K562 (cell line): ENCODE data around the gene SRM. TPM values are rescaled to one million over a fixed set of nuclear protein-coding genes. Genes with fewer than 3 reads are reported as not detected.
A peak's percentile ranks its signal among the peaks of the same experiment; 100 is the strongest.

Experiments used
- ATAC-seq: fragments of 200-7000 bp; cut with Tn5 transposase; 3 replicates; pipeline ENCODE4 v1.9.1; 2020; ENCODE audit warnings: moderate library complexity
- BruUV-seq: library from RNA; stranded (reverse); fragments of 400-500 nt; replicated peaks from 2 replicates; lab custom pipeline; 2021; lab: Mats Ljungman, UMichigan
- CTCF ChIA-PET: fragments of 300-600 bp; formaldehyde crosslinking; extraction: SDS; loops from one replicate; lab custom pipeline; 2021; ENCODE audit warnings: low intra/inter-chr PET ratio; lab: Yijun Ruan, JAX
- POLR2A ChIA-PET: fragments of 300-600, 350-650 bp; sonication (Branson Sonifier 250); formaldehyde crosslinking; extraction: SDS; loops from one replicate; lab custom pipeline; 2021; ENCODE audit warnings: antibody characterized with exemption, inconsistent platforms; lab: Yijun Ruan, JAX
- DNase-seq, 4 experiments: peaks; one replicate each; pipeline versions ENCODE4 v3.0.0 to v3.0.0-alpha.2; 2011 to 2018; ENCODE audit warnings: low spot score in 3 of 4, mixed read lengths in 3 of 4; ENCODE audit errors: extremely low read depth in 1 of 4
- FAIRE-seq: peaks from 2 replicates; lab custom pipeline; 2011; peaks lifted over from hg19 to GRCh38; lab: Jason Lieb, UNC
- H2AFZ ChIP-seq: 2 replicates; pipeline ENCODE4 v1.6.0; 2011; ENCODE audit warnings: low read depth, low read length, control low read depth, inconsistent platforms
- H3K27ac ChIP-seq: fragments of 200-600 bp; 3 replicates; pipeline ENCODE4 v1.8.0; 2011; ENCODE audit warnings: low read depth, mild to moderate bottlenecking, control low read depth, inconsistent platforms, low read length, moderate library complexity, mixed read lengths; ENCODE audit errors: extremely low read depth
- H3K27me3 ChIP-seq, 2 experiments: fragments of 300-600 bp in 1 of 2; 2 replicates in 1 of 2; 3 replicates in 1 of 2; pipeline versions ENCODE4 v1.6.0 to v1.8.0; 2011; ENCODE audit warnings: inconsistent platforms in 2 of 2, low read length in 2 of 2, mild to moderate bottlenecking in 1 of 2, mixed read lengths in 1 of 2, moderate library complexity in 1 of 2; ENCODE audit not compliant: control insufficient read depth in 2 of 2, insufficient read depth in 2 of 2
- H3K36me3 ChIP-seq: fragments of 300-600 bp; 3 replicates; pipeline ENCODE4 v1.8.0; 2011; ENCODE audit warnings: mild to moderate bottlenecking, low read length, inconsistent platforms; ENCODE audit not compliant: control insufficient read depth, insufficient read depth
- H3K4me1 ChIP-seq, 2 experiments: fragments of 200-600 bp in 1 of 2; replicated peaks in 1 of 2; 2 replicates in 1 of 2; 3 replicates in 1 of 2; pipeline versions ENCODE4 v1.5.1 to v1.8.0; 2011; ENCODE audit warnings: inconsistent platforms in 2 of 2, low read length in 2 of 2, mild to moderate bottlenecking in 1 of 2, mixed read lengths in 1 of 2, moderate library complexity in 1 of 2; ENCODE audit not compliant: control insufficient read depth in 2 of 2, insufficient read depth in 2 of 2
- H3K4me2 ChIP-seq: 2 replicates; pipeline ENCODE4 v1.6.1; 2011; ENCODE audit warnings: low read length, control low read depth, inconsistent platforms, mixed read lengths; ENCODE audit not compliant: insufficient read depth
- H3K4me3 ChIP-seq: fragments of 200-600 bp; sonication (generic), shearing (Covaris generic); 2 replicates; pipeline ENCODE4 v1.5.1; 2016; ENCODE audit warnings: control low read depth, inconsistent platforms
- H3K79me2 ChIP-seq: fragments of 200-600 bp; 3 replicates; pipeline ENCODE4 v1.8.0; 2011; ENCODE audit warnings: low read length, inconsistent platforms; ENCODE audit not compliant: control insufficient read depth, insufficient read depth
- H3K9ac ChIP-seq, 2 experiments: 2 replicates each; pipeline versions ENCODE4 v1.6.0 to v1.6.1; 2011; ENCODE audit warnings: low read depth in 2 of 2, low read length in 2 of 2, control low read depth in 1 of 2, inconsistent platforms in 1 of 2, mild to moderate bottlenecking in 1 of 2, mixed read lengths in 1 of 2; ENCODE audit not compliant: insufficient read depth in 1 of 2
- H3K9me1 ChIP-seq: one replicate; pipeline ENCODE4 v1.6.0; 2011; ENCODE audit warnings: inconsistent platforms, mild to moderate bottlenecking, low read length, moderate library complexity; ENCODE audit not compliant: control insufficient read depth, insufficient read depth
- H3K9me3 ChIP-seq: replicated peaks from 2 replicates; pipeline ENCODE4 v1.5.1; 2011; ENCODE audit warnings: low read depth, low read length, inconsistent platforms; ENCODE audit not compliant: control insufficient read depth, insufficient read depth
- H4K20me1 ChIP-seq: replicated peaks from 2 replicates; pipeline ENCODE4 v1.6.1; 2011; ENCODE audit warnings: low read length, inconsistent platforms, mixed read lengths; ENCODE audit not compliant: control insufficient read depth, insufficient read depth
- WGBS: fragments of 100-300 bp; shearing (Covaris generic); methylation state at CpG from one replicate; pipeline ENCODE4 v1.1.6; 2016; ENCODE audit warnings: low coverage, mixed read lengths; ENCODE audit not compliant: insufficient coverage; ENCODE audit errors: missing lambda C conversion rate; 5-methylcytosine and 5-hydroxymethylcytosine counted together
- in situ Hi-C: fragments of 300-500 bp; cut with MboI; formaldehyde crosslinking; loops from 4 replicates; pipeline ENCODE4 v1.15.0; 2018; ENCODE audit warnings: inconsistent platforms, mixed read lengths
- intact Hi-C: fragments of 100-400 bp; cut with micrococcal nuclease; formaldehyde crosslinking; loops from 2 replicates; pipeline ENCODE4 v1.14.2; 2022
- polyA plus RNA-seq, 8 experiments: library from polyadenylated mRNA; depleted of rRNA in 4 of 8; stranded (reverse) in 5 of 8; unstranded in 3 of 8; fragments of >200 nt; fragmentation: Nextera tagmentation in 2 of 8; fragmentation: Illumina TruSeq in 1 of 8; extraction: Ambion mirVana in 2 of 8; extraction: Trizol in 1 of 8; gene quantifications; 2 replicates each; pipeline versions ENCODE4 v1.2.1 to v1.2.3, GENCODE V29; 2011 to 2014; ENCODE audit warnings: inconsistent platforms in 1 of 8, missing spikeins in 1 of 8
- total RNA-seq, 7 experiments: library from RNA; depleted of rRNA in 6 of 7; stranded (reverse); fragments of >200 nt in 6 of 7; fragmentation: Illumina TruSeq in 2 of 7; extraction: Trizol in 2 of 7; gene quantifications; 2 replicates each; pipeline versions ENCODE4 v1.2.1 to v1.2.3, GENCODE V29; 2011 to 2021; ENCODE audit warnings: low replicate concordance in 1 of 7
- TF ChIP-seq, protein P1 (sequence below): fragments of 250-450 bp; sonication (Bioruptor Pico); IDR thresholded peaks from 2 replicates; pipeline ENCODE4 v1.8.0; 2022; ENCODE audit warnings: moderate library complexity, mild to moderate bottlenecking, inconsistent platforms

Gene SRM
- total and polyA plus RNA-seq, 9 of the 15 experiments (the other 6 are each of a cell fraction or from before 2014, with no cell fraction given), result 23.9 to 373 (median 82.5) TPM

DNA sequence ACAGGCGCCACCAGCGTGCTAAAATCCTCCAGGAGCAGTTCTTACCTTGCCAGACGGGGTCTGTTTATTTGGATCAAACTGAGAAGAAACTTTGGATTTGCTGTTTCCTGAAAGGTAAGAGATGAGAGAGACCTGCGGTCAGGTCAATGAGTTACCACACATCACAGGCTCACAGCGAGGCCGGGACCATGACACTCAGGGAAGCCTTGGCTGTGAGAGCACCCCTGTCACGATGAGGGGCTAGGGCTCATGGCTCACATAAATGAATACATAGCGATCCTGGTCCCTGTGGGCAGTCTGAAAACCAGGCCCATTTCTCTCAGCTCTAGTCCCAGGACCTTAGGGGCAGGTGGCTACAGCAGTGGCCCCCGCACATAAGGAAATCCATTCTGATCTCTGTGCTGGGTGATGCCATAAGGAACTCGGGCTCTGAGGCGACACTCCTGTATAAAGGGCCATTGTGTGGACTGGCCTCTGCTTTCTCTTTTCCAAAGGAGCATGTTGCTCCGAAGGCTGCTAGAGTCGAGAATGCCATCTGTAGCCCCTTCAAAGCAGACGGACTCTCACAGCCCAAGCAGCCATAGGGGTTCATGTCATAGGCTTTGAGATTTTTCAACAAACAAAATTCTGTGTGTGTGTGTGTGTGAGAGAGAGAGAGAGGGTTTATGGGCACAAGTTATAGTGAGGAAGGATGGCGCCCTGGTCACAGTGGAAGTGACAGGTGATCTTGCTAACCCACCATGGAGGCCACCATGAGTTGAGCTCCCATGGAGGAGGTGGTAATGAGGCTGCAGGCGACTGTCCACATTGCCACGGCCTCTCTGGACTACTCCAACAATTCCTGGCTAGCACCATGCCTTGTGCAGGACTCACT lies 9.0 kb upstream of the SRM start:
- Histone ChIP-seq H2AFZ (no peak overlapping the region), H3K9ac (0 out of 4 replicates have a peak overlapping the region, but pooled peaks of 1 of the 2 experiments have one; percentile 2), H3K79me2 (no peaks in the 10 kb centered on the region), H3K27me3 (no peaks in the 10 kb centered on the region), H4K20me1 (no peaks in the 10 kb centered on the region), H3K36me3 (peaks cover 89% of the 10 kb centered on the region), H3K9me3 (no peaks in the 10 kb centered on the region), H3K27ac (no peak overlapping the region), H3K4me3 (no peak overlapping the region), H3K4me1 (no peaks in the 10 kb centered on the region), H3K9me1 (no peaks in the 10 kb centered on the region), H3K4me2 (no peak overlapping the region)
- TF ChIP-seq, protein P1, sequence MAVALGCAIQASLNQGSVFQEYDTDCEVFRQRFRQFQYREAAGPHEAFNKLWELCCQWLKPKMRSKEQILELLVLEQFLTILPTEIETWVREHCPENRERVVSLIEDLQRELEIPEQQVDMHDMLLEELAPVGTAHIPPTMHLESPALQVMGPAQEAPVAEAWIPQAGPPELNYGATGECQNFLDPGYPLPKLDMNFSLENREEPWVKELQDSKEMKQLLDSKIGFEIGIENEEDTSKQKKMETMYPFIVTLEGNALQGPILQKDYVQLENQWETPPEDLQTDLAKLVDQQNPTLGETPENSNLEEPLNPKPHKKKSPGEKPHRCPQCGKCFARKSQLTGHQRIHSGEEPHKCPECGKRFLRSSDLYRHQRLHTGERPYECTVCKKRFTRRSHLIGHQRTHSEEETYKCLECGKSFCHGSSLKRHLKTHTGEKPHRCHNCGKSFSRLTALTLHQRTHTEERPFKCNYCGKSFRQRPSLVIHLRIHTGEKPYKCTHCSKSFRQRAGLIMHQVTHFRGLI, result no peak
- 92% methylated on average over 17 of the region's 17 CpGs for WGBS
- POLR2A ChIA-PET, result interaction anchor here (0.6 to 1.7 kb wide), 4 partner anchors 10 to 53 kb away, joined by 3 to 4 read pairs (median 4); no protein-coding TSS in a partner anchor
- no peak for FAIRE-seq
- in situ Hi-C loops (no loop called here), intact Hi-C loops (no loop called here)
- no peak for DNase-seq
- ATAC-seq, result no peak
- BruUV-seq, result no TSS peak
- CTCF ChIA-PET, result no interaction called here
